Neural progenitor cell (in vitro differentiated cells): ENCODE data around the gene PJA2. TPM values are rescaled to one million over a fixed set of nuclear protein-coding genes. Genes with fewer than 3 reads are reported as not detected.

Experiments used
- DNase-seq: peaks from one replicate; pipeline ENCODE4 v3.0.0-alpha.2; 2016; ENCODE audit warnings: low spot score
- H2AFZ ChIP-seq: fragments of 200-600 bp; sonication (generic); replicated peaks from 2 replicates; pipeline ENCODE4 v1.6.1; 2016; ENCODE audit warnings: antibody characterized with exemption
- H3F3A ChIP-seq: fragments of 200-600 bp; sonication (generic); 2 replicates; pipeline ENCODE4 v1.6.1; 2016; ENCODE audit warnings: antibody characterized with exemption, low read depth
- H3K27ac ChIP-seq: fragments of 200-600 bp; sonication (generic); 2 replicates; pipeline ENCODE4 v1.5.1; 2016; ENCODE audit warnings: mild to moderate bottlenecking
- H3K27me3 ChIP-seq: fragments of 200-600 bp; sonication (generic); 2 replicates; pipeline ENCODE4 v1.6.1; 2016; ENCODE audit warnings: mild to moderate bottlenecking, moderate library complexity
- H3K36me3 ChIP-seq: fragments of 200-600 bp; sonication (generic); 2 replicates; pipeline ENCODE4 v1.5.1; 2016
- H3K4me1 ChIP-seq: fragments of 200-600 bp; sonication (generic); 2 replicates; pipeline ENCODE4 v1.6.1; 2016; ENCODE audit warnings: mixed run types
- H3K4me2 ChIP-seq: fragments of 200-600 bp; sonication (generic); 2 replicates; pipeline ENCODE4 v1.6.1; 2016
- H3K4me3 ChIP-seq: fragments of 200-600 bp; sonication (generic); 2 replicates; pipeline ENCODE4 v1.5.1; 2016
- H3K79me2 ChIP-seq: fragments of 200-600 bp; sonication (generic); 2 replicates; pipeline ENCODE4 v1.6.1; 2016; ENCODE audit warnings: low read depth
- H3K9ac ChIP-seq: fragments of 200-600 bp; sonication (generic); 2 replicates; pipeline ENCODE4 v1.6.1; 2016
- H3K9me3 ChIP-seq: fragments of 200-600 bp; sonication (generic); 2 replicates; pipeline ENCODE4 v1.5.1; 2016; ENCODE audit warnings: low read depth
- H4K20me1 ChIP-seq: fragments of 200-600 bp; sonication (generic); 2 replicates; pipeline ENCODE4 v1.6.1; 2016; ENCODE audit warnings: low read depth
- H3K27ac Mint-ChIP-seq: 3 replicates; pipeline ENCODE4 v1.8.0; 2021; ENCODE audit warnings: mixed read lengths
- H3K27me3 Mint-ChIP-seq: 2 replicates; pipeline ENCODE4 v1.8.0; 2022; ENCODE audit warnings: low read depth, mild to moderate bottlenecking, inconsistent platforms, moderate library complexity, mixed read lengths; ENCODE audit not compliant: insufficient read depth
- H3K36me3 Mint-ChIP-seq: 3 replicates; pipeline ENCODE4 v1.8.0; 2021; ENCODE audit warnings: mixed read lengths
- H3K4me1 Mint-ChIP-seq: 3 replicates; pipeline ENCODE4 v1.8.0; 2021; ENCODE audit warnings: mixed read lengths
- H3K4me3 Mint-ChIP-seq: 3 replicates; pipeline ENCODE4 v1.8.0; 2021; ENCODE audit warnings: mild to moderate bottlenecking, moderate library complexity, mixed read lengths
- H3K9me3 Mint-ChIP-seq: 3 replicates; pipeline ENCODE4 v1.8.0; 2020; ENCODE audit warnings: mixed read lengths
- EZH2 ChIP-seq: fragments of 200-600 bp; sonication (generic); IDR thresholded peaks from 2 replicates; pipeline ENCODE4 v1.6.1; 2017; ENCODE audit warnings: antibody characterized with exemption, mild to moderate bottlenecking, moderate library complexity
- EZH2phosphoT487 ChIP-seq: fragments of 200-600 bp; sonication (generic); IDR thresholded peaks from 2 replicates; pipeline ENCODE4 v1.6.1; 2017; ENCODE audit warnings: antibody characterized with exemption
- total RNA-seq: library from RNA; depleted of rRNA; stranded (reverse); fragments of >200 nt; gene quantifications from 2 replicates; pipeline ENCODE4 v1.2.3, GENCODE V29; 2015; ENCODE audit warnings: low replicate concordance
- TF ChIP-seq, protein P1 (sequence below): fragments of 200-600 bp; sonication (generic); IDR thresholded peaks from 2 replicates; pipeline ENCODE4 v1.5.1; 2017; ENCODE audit warnings: antibody characterized with exemption, mild to moderate bottlenecking

Gene PJA2
- total RNA-seq, 1 donor from 2014 or later = 128 TPM

DNA sequence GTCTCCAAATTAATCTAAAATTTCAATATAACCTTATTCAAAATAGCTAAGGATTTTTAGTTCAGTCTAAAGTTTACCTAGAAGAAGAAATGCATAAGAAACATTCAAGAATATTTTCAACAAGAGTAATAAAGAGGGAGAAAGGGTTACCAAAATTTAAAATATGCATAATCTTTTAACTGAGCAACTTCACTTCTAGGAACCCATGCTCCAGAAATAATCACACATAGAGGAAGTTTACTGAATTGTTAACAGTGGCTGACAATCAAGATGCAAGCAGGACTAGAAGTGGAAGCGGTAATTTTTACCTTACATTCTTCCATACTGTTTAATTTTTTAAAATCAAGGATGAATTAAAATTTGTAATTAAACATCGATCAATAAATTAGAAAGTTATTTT is 1.9 kb downstream of the PJA2 start:
- Mint-ChIP-seq H3K4me1 (peaks cover 32% of the 10 kb centered on the region), H3K27me3 (peaks cover 2% of the 10 kb centered on the region), H3K4me3 (peak overlapping the region; percentile 100), H3K9me3 (peaks cover 22% of the 10 kb centered on the region), H3K27ac (no peak overlapping the region), H3K36me3 (peaks cover 23% of the 10 kb centered on the region)
- Histone ChIP-seq H3K4me1 (peaks cover 36% of the 10 kb centered on the region), H3F3A (peaks cover 47% of the 10 kb centered on the region), H3K9ac (peak overlapping the region; percentile 57), H3K36me3 (no peaks in the 10 kb centered on the region), H3K79me2 (peaks cover 64% of the 10 kb centered on the region), H3K27ac (no peak overlapping the region), H2AFZ (no peak overlapping the region), H3K4me2 (peak overlapping the region; percentile 88), H4K20me1 (peaks cover 25% of the 10 kb centered on the region), H3K9me3 (no peaks in the 10 kb centered on the region), H3K27me3 (no peaks in the 10 kb centered on the region), H3K4me3 (peak overlapping the region; percentile 81)
- TF ChIP-seq EZH2phosphoT487 (no peak), EZH2 (no peak)
- TF ChIP-seq, protein P1, sequence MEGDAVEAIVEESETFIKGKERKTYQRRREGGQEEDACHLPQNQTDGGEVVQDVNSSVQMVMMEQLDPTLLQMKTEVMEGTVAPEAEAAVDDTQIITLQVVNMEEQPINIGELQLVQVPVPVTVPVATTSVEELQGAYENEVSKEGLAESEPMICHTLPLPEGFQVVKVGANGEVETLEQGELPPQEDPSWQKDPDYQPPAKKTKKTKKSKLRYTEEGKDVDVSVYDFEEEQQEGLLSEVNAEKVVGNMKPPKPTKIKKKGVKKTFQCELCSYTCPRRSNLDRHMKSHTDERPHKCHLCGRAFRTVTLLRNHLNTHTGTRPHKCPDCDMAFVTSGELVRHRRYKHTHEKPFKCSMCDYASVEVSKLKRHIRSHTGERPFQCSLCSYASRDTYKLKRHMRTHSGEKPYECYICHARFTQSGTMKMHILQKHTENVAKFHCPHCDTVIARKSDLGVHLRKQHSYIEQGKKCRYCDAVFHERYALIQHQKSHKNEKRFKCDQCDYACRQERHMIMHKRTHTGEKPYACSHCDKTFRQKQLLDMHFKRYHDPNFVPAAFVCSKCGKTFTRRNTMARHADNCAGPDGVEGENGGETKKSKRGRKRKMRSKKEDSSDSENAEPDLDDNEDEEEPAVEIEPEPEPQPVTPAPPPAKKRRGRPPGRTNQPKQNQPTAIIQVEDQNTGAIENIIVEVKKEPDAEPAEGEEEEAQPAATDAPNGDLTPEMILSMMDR = no peak
- no peak for DNase-seq

DNA sequence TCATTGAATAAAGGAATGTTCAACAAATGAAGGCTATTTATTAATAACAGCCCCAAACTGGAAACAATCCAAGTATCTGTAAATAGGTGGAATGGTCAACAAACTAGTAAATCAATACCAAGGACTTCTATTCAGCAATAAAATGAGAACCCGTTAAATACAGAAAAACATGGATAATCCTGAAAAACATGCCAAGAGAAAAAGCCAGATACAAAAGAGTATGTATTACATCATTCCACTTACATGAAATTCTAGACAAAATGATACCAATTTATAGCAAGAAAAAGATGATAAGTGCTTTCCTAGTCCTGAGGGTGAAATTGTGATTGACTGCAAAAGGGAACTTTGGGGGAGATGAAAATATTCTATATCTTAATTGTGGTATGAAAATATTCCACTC is 3.1 kb downstream of the PJA2 start:
- no peak overlapping the region for H3K4me3 Mint-ChIP-seq
- Histone ChIP-seq H2AFZ (no peak overlapping the region), H3F3A (peaks cover 35% of the 10 kb centered on the region), H3K27me3 (no peaks in the 10 kb centered on the region), H3K36me3 (no peaks in the 10 kb centered on the region), H3K9ac (peak overlapping the region; percentile 4), H3K4me2 (peak overlapping the region; percentile 88), H3K9me3 (no peaks in the 10 kb centered on the region), H3K79me2 (peaks cover 76% of the 10 kb centered on the region), H4K20me1 (peaks cover 25% of the 10 kb centered on the region), H3K27ac (no peak overlapping the region), H3K4me1 (peaks cover 24% of the 10 kb centered on the region), H3K4me3 (peak overlapping the region; percentile 81)
- DNase-seq = no peak
- no peak for TF ChIP-seq EZH2phosphoT487
- TF ChIP-seq EZH2 = no peak
- TF ChIP-seq, protein P1 = no peak
- peaks cover 2% of the 10 kb centered on the region for H3K27me3 Mint-ChIP-seq
- peaks cover 32% of the 10 kb centered on the region for H3K9me3 Mint-ChIP-seq
- peaks cover 33% of the 10 kb centered on the region for H3K36me3 Mint-ChIP-seq
- peaks cover 22% of the 10 kb centered on the region for H3K4me1 Mint-ChIP-seq
- no peak overlapping the region for H3K27ac Mint-ChIP-seq

DNA sequence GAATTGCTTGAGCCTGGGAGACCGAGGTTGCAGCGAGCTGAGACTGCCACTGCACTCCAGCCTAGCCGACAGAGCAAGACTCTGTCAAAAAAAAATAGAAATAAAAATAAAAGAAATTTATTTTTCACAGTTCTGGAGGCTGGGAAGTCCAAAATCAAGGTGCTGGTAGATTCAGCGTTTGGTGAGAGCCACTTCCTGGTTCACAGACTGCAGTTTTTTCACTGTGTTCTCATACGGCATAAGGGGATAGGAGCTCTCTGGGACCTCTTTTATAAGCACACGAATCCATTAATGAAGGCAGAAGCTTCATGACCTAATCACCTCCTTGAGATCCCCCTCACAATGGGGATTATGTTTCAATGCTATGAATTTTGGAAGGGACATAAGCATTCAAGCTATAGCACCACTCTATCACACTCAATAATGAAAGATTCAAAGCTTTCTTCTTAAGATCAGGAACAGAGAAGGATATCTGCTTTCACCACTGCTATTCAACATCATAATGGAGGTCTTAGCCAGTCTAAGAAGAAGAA is 5.3 kb downstream of the PJA2 start:
- H3K9me3 Mint-ChIP-seq = peaks cover 53% of the 10 kb centered on the region
- H3K9ac ChIP-seq = no peak overlapping the region
- no peaks in the 10 kb centered on the region for H3K36me3 ChIP-seq
- no peaks in the 10 kb centered on the region for H3K9me3 ChIP-seq
- DNase-seq = no peak
- no peak overlapping the region for H3K4me2 ChIP-seq
- H3K27ac Mint-ChIP-seq = no peak overlapping the region
- H3K27me3 Mint-ChIP-seq = peaks cover 2% of the 10 kb centered on the region
- H3K36me3 Mint-ChIP-seq = peaks cover 47% of the 10 kb centered on the region
- H3K27me3 ChIP-seq = no peaks in the 10 kb centered on the region
- H3K79me2 ChIP-seq = peaks cover 99% of the 10 kb centered on the region
- peaks cover 18% of the 10 kb centered on the region for H3F3A ChIP-seq
- no peak overlapping the region for H2AFZ ChIP-seq
- peaks cover 30% of the 10 kb centered on the region for H4K20me1 ChIP-seq
- peaks cover 16% of the 10 kb centered on the region for H3K4me1 ChIP-seq
- no peak overlapping the region for H3K4me3 Mint-ChIP-seq
- TF ChIP-seq EZH2phosphoT487 (no peak), EZH2 (no peak)
- TF ChIP-seq, protein P1 = no peak
- H3K4me1 Mint-ChIP-seq = peaks cover 13% of the 10 kb centered on the region
- H3K27ac ChIP-seq = no peak overlapping the region
- no peak overlapping the region for H3K4me3 ChIP-seq
